ENCODE measurements around the gene HAPLN1.

HAPLN1 gene

GRCh38 chr5:83720836-83721537 is at the start of gene HAPLN1:
Gene HAPLN1 (minus strand): TSS chr5:83720855. CDS start chr5:83673523, 47,332 bp downstream.
- no peaks in the 10 kb centered on the region for H3F3A ChIP-seq (ENCODE audit: control insufficient read depth, insufficient read depth)
- no peaks in the 10 kb centered on the region for H3K9me2 ChIP-seq (replicated peaks; ENCODE audit: control insufficient read depth, low read length)
- H3K4me3 ChIP-seq (ENCODE audit: low read length), result no peak within 1 kb of the TSS
- H3K27ac ChIP-seq (ENCODE audit: low read depth, low read length), result no peak within 1 kb of the TSS
- H3K4me2 ChIP-seq (ENCODE audit: low read length), result no peak within 1 kb of the TSS
- H3K36me3 ChIP-seq (ENCODE audit: control insufficient read depth, low read length), result no peaks in the 10 kb centered on the region
- TF ChIP-seq CTCF (IDR thresholded peaks at IDR 0.05; ENCODE audit: low read depth, low read length, poor library complexity, severe bottlenecking) (no peak), EZH2phosphoT487 (IDR thresholded peaks at IDR 0.05; ENCODE audit: borderline replicate concordance, low read length) (no peak)
- no peaks in the 10 kb centered on the region for H4K20me1 ChIP-seq (ENCODE audit: control insufficient read depth, insufficient read depth, low read depth, low read length)
- H3K9me3 ChIP-seq (ENCODE audit: control insufficient read depth, insufficient read depth, low read length), result no peaks in the 10 kb centered on the region
- no peaks in the 10 kb centered on the region for H3K79me2 ChIP-seq (ENCODE audit: control insufficient read depth, low read length)
- peaks cover 4% of the 10 kb centered on the region for H3K4me1 ChIP-seq (ENCODE audit: control insufficient read depth, low read length)
- peaks cover 17% of the 10 kb centered on the region for H3K27me3 ChIP-seq (ENCODE audit: control insufficient read depth, low read length)

- Histone ChIP-seq H3K4me1 (ENCODE audit: control insufficient read depth, low read length) (no peaks in the 10 kb centered on the region), H3F3A (ENCODE audit: control insufficient read depth, insufficient read depth) (no peaks in the 10 kb centered on the region), H3K4me3 (ENCODE audit: low read length) (no peak overlapping the region), H4K20me1 (ENCODE audit: control insufficient read depth, insufficient read depth, low read depth, low read length) (no peaks in the 10 kb centered on the region), H3K9me2 (replicated peaks; ENCODE audit: control insufficient read depth, low read length) (no peaks in the 10 kb centered on the region), H3K9me3 (ENCODE audit: control insufficient read depth, insufficient read depth, low read length) (peaks cover 14% of the 10 kb centered on the region), H3K27ac (ENCODE audit: low read depth, low read length) (no peak overlapping the region), H3K27me3 (ENCODE audit: control insufficient read depth, low read length) (no peaks in the 10 kb centered on the region), H3K36me3 (ENCODE audit: control insufficient read depth, low read length) (no peaks in the 10 kb centered on the region), H3K79me2 (ENCODE audit: control insufficient read depth, low read length) (no peaks in the 10 kb centered on the region), H3K4me2 (ENCODE audit: low read length) (no peak overlapping the region)
- TF ChIP-seq EZH2phosphoT487 (IDR thresholded peaks at IDR 0.05; ENCODE audit: borderline replicate concordance, low read length) (no peak), CTCF (IDR thresholded peaks at IDR 0.05; ENCODE audit: low read depth, low read length, poor library complexity, severe bottlenecking) (no peak)
Observed at GRCh38 chr5:83767409-83767992, 46.8 kb upstream of the HAPLN1 start.

GRCh38 chr5:83764101-83764500 is 43.4 kb upstream of the HAPLN1 start:
- Histone ChIP-seq H4K20me1 (ENCODE audit: control insufficient read depth, insufficient read depth, low read depth, low read length) (no peaks in the 10 kb centered on the region), H3K27ac (ENCODE audit: low read depth, low read length) (no peak overlapping the region), H3K9me2 (replicated peaks; ENCODE audit: control insufficient read depth, low read length) (no peaks in the 10 kb centered on the region), H3K4me3 (ENCODE audit: low read length) (no peak overlapping the region), H3F3A (ENCODE audit: control insufficient read depth, insufficient read depth) (no peaks in the 10 kb centered on the region), H3K4me1 (ENCODE audit: control insufficient read depth, low read length) (no peaks in the 10 kb centered on the region), H3K36me3 (ENCODE audit: control insufficient read depth, low read length) (no peaks in the 10 kb centered on the region), H3K79me2 (ENCODE audit: control insufficient read depth, low read length) (no peaks in the 10 kb centered on the region), H3K4me2 (ENCODE audit: low read length) (no peak overlapping the region), H3K27me3 (ENCODE audit: control insufficient read depth, low read length) (no peaks in the 10 kb centered on the region), H3K9me3 (ENCODE audit: control insufficient read depth, insufficient read depth, low read length) (peaks cover 14% of the 10 kb centered on the region)
- TF ChIP-seq EZH2phosphoT487 (IDR thresholded peaks at IDR 0.05; ENCODE audit: borderline replicate concordance, low read length) (no peak), CTCF (IDR thresholded peaks at IDR 0.05; ENCODE audit: low read depth, low read length, poor library complexity, severe bottlenecking) (no peak)
